ENCODE measurements around the gene N4BP3. TPM values are rescaled to one million over a fixed set of nuclear protein-coding genes. Genes with fewer than 3 reads are reported as not detected.

The N4BP3 gene
- total RNA-seq, 1 experiment from 2014 or later = 3.2 TPM

- CTCF ChIA-PET = interaction anchor here (2.5 kb wide), 1 partner anchor 32 kb away, joined by 26 read pairs; no protein-coding TSS in a partner anchor
- intact Hi-C loops (cut with micrococcal nuclease; ENCODE audit: unreplicated experiment) = no loop called here
- H3K27me3 Mint-ChIP-seq (ENCODE audit: insufficient read depth, unreplicated experiment) = peaks cover 5% of the 10 kb centered on the region
- Histone ChIP-seq H3K9me3 (no peaks in the 10 kb centered on the region), H3K4me3 (ENCODE audit: low read depth, low read length) (no peak overlapping the region), H3K36me3 (ENCODE audit: control insufficient read depth, insufficient read depth, low read length) (no peaks in the 10 kb centered on the region), H3K4me1 (no peaks in the 10 kb centered on the region), H3K27me3 (replicated peaks; ENCODE audit: control insufficient read depth, insufficient read depth, low read length) (no peaks in the 10 kb centered on the region)
- no peak overlapping the region for H3K4me3 Mint-ChIP-seq (ENCODE audit: unreplicated experiment)
- POLR2A ChIA-PET = no interaction called here
- no TSS peak for BruUV-seq (replicated peaks)
- no peak overlapping the region for H3K27ac Mint-ChIP-seq (ENCODE audit: unreplicated experiment)
- no peak for TF ChIP-seq CTCF (IDR thresholded peaks at IDR 0.05; ENCODE audit: insufficient read depth in 1 of 2, low read depth in 1 of 2, low read length in 1 of 2, severe bottlenecking in 1 of 2, unreplicated experiment in 1 of 2)
- H3K36me3 Mint-ChIP-seq (ENCODE audit: insufficient read depth, unreplicated experiment) = no peaks in the 10 kb centered on the region
- no peak for DNase-seq
- H3K4me1 Mint-ChIP-seq (ENCODE audit: low read depth, unreplicated experiment) = peaks cover 6% of the 10 kb centered on the region
- no peaks in the 10 kb centered on the region for H3K9me3 Mint-ChIP-seq (ENCODE audit: unreplicated experiment)
Measured at GRCh38 chr5:178107756-178108310, 5.5 kb upstream of the N4BP3 start.

DNA sequence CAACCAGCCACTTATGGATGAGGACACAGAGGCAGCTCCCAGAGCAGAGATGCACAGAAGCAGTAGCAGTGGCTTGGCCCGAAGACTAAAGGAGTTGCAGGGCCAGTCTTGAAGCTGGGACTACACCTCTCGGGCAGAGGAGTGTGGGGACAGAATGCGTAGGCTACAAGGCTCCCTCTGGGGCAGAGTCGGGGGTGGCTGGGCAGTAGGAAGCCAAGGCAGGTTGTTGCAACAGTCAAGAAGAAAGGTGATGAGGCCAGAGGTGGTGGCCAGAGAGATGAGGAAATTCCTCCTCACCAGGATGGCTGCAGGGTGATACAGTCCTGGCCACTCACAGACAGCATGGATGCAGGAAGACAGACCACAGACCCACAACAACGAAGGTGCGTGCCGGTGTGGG lies 4.9 kb upstream of the N4BP3 start:
- intact Hi-C loops (cut with micrococcal nuclease; ENCODE audit: unreplicated experiment) = no loop called here
- POLR2A ChIA-PET = no interaction called here
- Histone ChIP-seq H3K9me3 (no peaks in the 10 kb centered on the region), H3K4me1 (no peaks in the 10 kb centered on the region), H3K36me3 (ENCODE audit: control insufficient read depth, insufficient read depth, low read length) (no peaks in the 10 kb centered on the region), H3K4me3 (ENCODE audit: low read depth, low read length) (no peak overlapping the region), H3K27me3 (replicated peaks; ENCODE audit: control insufficient read depth, insufficient read depth, low read length) (no peaks in the 10 kb centered on the region)
- TF ChIP-seq CTCF (IDR thresholded peaks at IDR 0.05; ENCODE audit: insufficient read depth in 1 of 2, low read depth in 1 of 2, low read length in 1 of 2, severe bottlenecking in 1 of 2, unreplicated experiment in 1 of 2) = no peak
- peaks cover 4% of the 10 kb centered on the region for H3K4me1 Mint-ChIP-seq (ENCODE audit: low read depth, unreplicated experiment)
- H3K4me3 Mint-ChIP-seq (ENCODE audit: unreplicated experiment) = no peak overlapping the region
- BruUV-seq (replicated peaks) = no TSS peak
- CTCF ChIA-PET = interaction anchor here (2.5 kb wide), 1 partner anchor 32 kb away, joined by 26 read pairs; no protein-coding TSS in a partner anchor
- no peaks in the 10 kb centered on the region for H3K9me3 Mint-ChIP-seq (ENCODE audit: unreplicated experiment)
- no peak for DNase-seq
- H3K36me3 Mint-ChIP-seq (ENCODE audit: insufficient read depth, unreplicated experiment) = no peaks in the 10 kb centered on the region
- no peak overlapping the region for H3K27ac Mint-ChIP-seq (ENCODE audit: unreplicated experiment)
- peaks cover 5% of the 10 kb centered on the region for H3K27me3 Mint-ChIP-seq (ENCODE audit: insufficient read depth, unreplicated experiment)

DNA sequence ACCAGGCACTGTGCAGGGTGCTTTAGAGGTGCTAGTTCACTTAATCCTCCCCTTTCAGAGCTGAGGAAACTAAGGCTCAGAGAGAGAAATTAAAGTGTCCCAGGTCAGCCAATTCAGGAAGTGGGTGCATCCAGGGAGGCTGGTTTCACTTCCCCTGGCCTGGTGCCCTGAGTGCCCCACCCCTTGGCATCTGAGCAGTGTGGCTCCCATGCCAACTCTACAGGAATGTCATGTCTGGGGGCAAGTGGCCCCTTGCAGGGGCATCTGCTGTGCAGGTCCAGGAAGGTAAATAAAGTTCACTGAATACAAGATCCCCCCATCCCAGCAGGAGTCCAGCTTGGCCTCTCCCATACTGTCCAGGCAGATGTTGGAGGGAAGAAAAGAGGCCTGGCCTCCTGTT lies 4.4 kb upstream of the N4BP3 start:
- POLR2A ChIA-PET = no interaction called here
- no TSS peak for BruUV-seq (replicated peaks)
- CTCF ChIA-PET = no interaction called here
- Histone ChIP-seq H3K9me3 (no peaks in the 10 kb centered on the region), H3K4me3 (ENCODE audit: low read depth, low read length) (no peak overlapping the region), H3K4me1 (peaks cover under 1% of the 10 kb centered on the region; the same call in 1 of the 2 replicates), H3K27me3 (replicated peaks; ENCODE audit: control insufficient read depth, insufficient read depth, low read length) (no peaks in the 10 kb centered on the region), H3K36me3 (ENCODE audit: control insufficient read depth, insufficient read depth, low read length) (no peaks in the 10 kb centered on the region)
- Mint-ChIP-seq H3K27me3 (ENCODE audit: insufficient read depth, unreplicated experiment) (peaks cover 5% of the 10 kb centered on the region), H3K27ac (ENCODE audit: unreplicated experiment) (no peak overlapping the region), H3K4me3 (ENCODE audit: unreplicated experiment) (no peak overlapping the region), H3K4me1 (ENCODE audit: low read depth, unreplicated experiment) (no peaks in the 10 kb centered on the region), H3K36me3 (ENCODE audit: insufficient read depth, unreplicated experiment) (no peaks in the 10 kb centered on the region), H3K9me3 (ENCODE audit: unreplicated experiment) (no peaks in the 10 kb centered on the region)
- DNase-seq = no peak
- TF ChIP-seq CTCF (IDR thresholded peaks at IDR 0.05; ENCODE audit: insufficient read depth in 1 of 2, low read depth in 1 of 2, low read length in 1 of 2, severe bottlenecking in 1 of 2, unreplicated experiment in 1 of 2) = no peak
- intact Hi-C loops (cut with micrococcal nuclease; ENCODE audit: unreplicated experiment) = no loop called here

All from Caco-2 (cell line).